ENCODE results near the gene MRPS25. TPM values are rescaled to one million over a fixed set of nuclear protein-coding genes. Genes with fewer than 3 reads are reported as not detected.

Gene MRPS25
- polyA plus RNA-seq, 2 of the 4 experiments (the other 2 are of a cell fraction): 42.0 to 78.4 TPM

DNA sequence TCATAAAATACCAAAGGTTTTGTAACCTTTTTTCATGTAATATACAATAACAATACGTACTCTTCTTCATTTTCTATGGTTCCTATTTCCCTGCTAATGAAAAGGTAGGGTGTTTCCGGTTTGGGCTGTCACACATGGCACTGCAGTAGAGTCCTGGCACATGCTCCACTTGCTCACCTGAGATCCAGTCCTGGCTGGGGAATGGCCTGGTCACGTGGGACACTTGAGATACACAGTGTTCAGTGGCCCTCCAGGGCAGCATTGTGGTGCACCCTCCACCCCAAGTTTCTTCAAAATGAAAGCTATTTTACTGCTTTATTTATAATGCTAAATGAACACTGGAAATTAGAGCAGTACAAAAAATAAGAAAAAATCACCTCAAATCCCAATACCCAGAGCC lies 23.2 kb downstream of the MRPS25 start:
- H3K4me1 ChIP-seq: 0 out of 3 replicates have a peak, but pooled peaks cover 3% of the 10 kb centered on the region
- H3K4me2 ChIP-seq: no peak overlapping the region
- no peak for FAIRE-seq
- no peaks in the 10 kb centered on the region for H3K9me3 ChIP-seq
- H3K4me3 ChIP-seq: no peak overlapping the region
- no peak for DNase-seq (ENCODE audit: low read depth in 1 of 2, low spot score in 1 of 2)
- no peak overlapping the region for H3K27ac ChIP-seq
- no peak for TF ChIP-seq PBX3 (IDR thresholded peaks at IDR 0.05)
- TF ChIP-seq FOXS1 (CRISPR knock-in tag; IDR thresholded peaks at IDR 0.05): no peak
- no peak for TF ChIP-seq CHD4 (IDR thresholded peaks at IDR 0.05; ENCODE audit: borderline replicate concordance)
- no peak for TF ChIP-seq EHF (CRISPR knock-in tag; IDR thresholded peaks at IDR 0.05)
- TF ChIP-seq, protein P1, sequence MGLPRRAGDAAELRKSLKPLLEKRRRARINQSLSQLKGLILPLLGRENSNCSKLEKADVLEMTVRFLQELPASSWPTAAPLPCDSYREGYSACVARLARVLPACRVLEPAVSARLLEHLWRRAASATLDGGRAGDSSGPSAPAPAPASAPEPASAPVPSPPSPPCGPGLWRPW (IDR thresholded peaks at IDR 0.05): no peak
- no peak for TF ChIP-seq RAD21 (conservative IDR thresholded peaks at IDR 0.05 in 1 of 2, IDR thresholded peaks at IDR 0.05 in 1 of 2)
- TF ChIP-seq USF2 (IDR thresholded peaks at IDR 0.05): no peak
- TF ChIP-seq CBX2 (IDR thresholded peaks at IDR 0.05; ENCODE audit: borderline replicate concordance, low read depth): no peak
- no peak for TF ChIP-seq SREBF2 (IDR thresholded peaks at IDR 0.05)
- TF ChIP-seq GATA3 (IDR thresholded peaks at IDR 0.05; ENCODE audit: borderline replicate concordance): no peak
- TF ChIP-seq, protein P2, sequence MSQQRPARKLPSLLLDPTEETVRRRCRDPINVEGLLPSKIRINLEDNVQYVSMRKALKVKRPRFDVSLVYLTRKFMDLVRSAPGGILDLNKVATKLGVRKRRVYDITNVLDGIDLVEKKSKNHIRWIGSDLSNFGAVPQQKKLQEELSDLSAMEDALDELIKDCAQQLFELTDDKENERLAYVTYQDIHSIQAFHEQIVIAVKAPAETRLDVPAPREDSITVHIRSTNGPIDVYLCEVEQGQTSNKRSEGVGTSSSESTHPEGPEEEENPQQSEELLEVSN (IDR thresholded peaks at IDR 0.05; ENCODE audit: borderline replicate concordance, low read depth): no peak
- TF ChIP-seq HOXA7 (CRISPR knock-in tag; IDR thresholded peaks at IDR 0.05): no peak
- no peak for ATAC-seq
- WGBS (ENCODE audit: missing lambda C conversion rate): 80% methylated on average over 3 of the region's 3 CpGs
- ChIA-PET CTCF (no interaction called here), POLR2A (no interaction called here)

DNA sequence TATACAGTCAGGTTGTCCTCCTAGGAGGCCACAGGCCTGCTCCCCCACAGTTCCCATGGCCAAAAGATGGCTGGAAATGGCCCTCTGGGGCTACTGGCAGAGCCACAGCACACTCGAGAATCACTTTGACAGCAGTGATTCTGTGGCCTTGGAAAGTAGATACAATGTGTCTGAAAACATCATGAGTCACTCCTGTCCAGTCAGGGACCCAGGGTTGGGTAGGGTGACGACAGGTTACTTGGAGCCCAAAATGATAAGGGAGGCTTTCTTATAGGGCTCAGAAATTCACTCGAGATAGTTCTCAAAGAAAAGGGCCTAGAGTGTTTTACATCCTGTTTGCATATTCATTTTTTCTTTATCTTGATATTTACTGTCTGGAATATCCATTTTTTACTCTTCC lies 24.3 kb downstream of the MRPS25 start:
- CTCF ChIA-PET: no interaction called here
- ATAC-seq (no peak), FAIRE-seq (no peak), DNase-seq (ENCODE audit: low read depth in 1 of 2, low spot score in 1 of 2) (no peak)
- no peak overlapping the region for H3K27ac ChIP-seq
- WGBS (ENCODE audit: missing lambda C conversion rate): 77% methylated on average over 3 of the region's 3 CpGs
- POLR2A ChIA-PET: no interaction called here
- H3K4me1 ChIP-seq: 0 out of 3 replicates have a peak, but pooled peaks cover 3% of the 10 kb centered on the region
- TF ChIP-seq HEYL (CRISPR knock-in tag; IDR thresholded peaks at IDR 0.05) (no peak), RFX5 (IDR thresholded peaks at IDR 0.05) (no peak), MAFK (IDR thresholded peaks at IDR 0.05; ENCODE audit: partially characterized antibody) (no peak)
- no peak overlapping the region for H3K4me3 ChIP-seq
- H3K4me2 ChIP-seq: no peak overlapping the region
- H3K9me3 ChIP-seq: no peaks in the 10 kb centered on the region

DNA sequence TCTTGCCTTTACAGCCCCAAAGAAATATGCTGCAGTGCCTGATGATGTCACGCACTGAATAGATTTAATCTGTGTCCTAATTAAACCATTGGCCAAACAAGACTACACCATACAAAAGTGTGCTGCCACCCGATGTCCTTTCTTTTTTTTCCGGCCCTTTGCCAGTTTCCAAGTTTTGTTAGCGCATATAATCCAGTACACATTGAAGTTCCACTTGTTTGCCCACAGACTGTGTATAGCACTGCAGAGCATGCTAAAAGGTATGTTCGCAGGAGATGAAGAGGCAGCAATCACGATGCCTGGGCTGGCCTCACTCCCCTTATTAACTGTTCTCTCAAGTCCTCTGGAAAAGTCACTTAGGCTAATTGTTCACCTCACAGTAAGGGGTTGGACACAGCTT lies 26.8 kb downstream of the MRPS25 start:
- CTCF ChIA-PET: interaction anchor here (0.8 to 1.1 kb wide), 2 partner anchors 28 to 112 kb away, joined by 3 to 4 read pairs; no protein-coding TSS in a partner anchor
- 88% methylated on average over 6 of the region's 6 CpGs for WGBS (ENCODE audit: missing lambda C conversion rate)
- no peak for DNase-seq (ENCODE audit: low read depth in 1 of 2, low spot score in 1 of 2)

More for the DNA sequence above, 26.8 kb downstream of the MRPS25 start:
- no peak for ATAC-seq
- POLR2A ChIA-PET: no interaction called here
- no peak overlapping the region for H3K27ac ChIP-seq
- H3K4me3 ChIP-seq: no peak overlapping the region
- no peak overlapping the region for H3K4me2 ChIP-seq
- H3K4me1 ChIP-seq: 0 out of 3 replicates have a peak, but pooled peaks cover 3% of the 10 kb centered on the region
- H3K9me3 ChIP-seq: no peaks in the 10 kb centered on the region
- TF ChIP-seq, protein P1 (IDR thresholded peaks at IDR 0.05): no peak
- TF ChIP-seq TFCP2L1 (CRISPR knock-in tag; IDR thresholded peaks at IDR 0.05) (no peak), USF2 (IDR thresholded peaks at IDR 0.05) (no peak), NFE2L2 (conservative IDR thresholded peaks at IDR 0.05; ENCODE audit: low read length) (no peak), RNF2 (IDR thresholded peaks at IDR 0.05; ENCODE audit: borderline replicate concordance, low read depth) (no peak), KDM5A (IDR thresholded peaks at IDR 0.05) (no peak), RAD21 (conservative IDR thresholded peaks at IDR 0.05 in 1 of 2, IDR thresholded peaks at IDR 0.05 in 1 of 2) (no peak), CBX8 (IDR thresholded peaks at IDR 0.05) (no peak), HOXB13 (CRISPR knock-in tag; IDR thresholded peaks at IDR 0.05; ENCODE audit: low read depth) (no peak)
- no peak for FAIRE-seq
